ENCODE results near the gene IRF9.

IRF9 gene

GRCh38 chr14:24195186-24196070, 34.4 kb downstream of the IRF9 start, which contains the start of gene TM9SF1:
TSS of gene TM9SF1 (minus strand) at chr14:24195441. CDS start at chr14:24195019, 422 bp downstream.
- Histone ChIP-seq H2AFZ (ENCODE audit: low read length) (peak within 1 kb of the TSS; percentile 70), H3K9me3 (replicated peaks; ENCODE audit: insufficient read depth, low read length) (no peaks in the 10 kb centered on the region), H4K20me1 (ENCODE audit: insufficient read depth, low read length) (no peaks in the 10 kb centered on the region), H3K4me1 (ENCODE audit: low read length) (peaks cover 5% of the 10 kb centered on the region; the same call in 1 of the 2 replicates), H3K27ac (ENCODE audit: low read length) (peak within 1 kb of the TSS; percentile 88), H3K79me2 (ENCODE audit: low read length) (peaks cover 23% of the 10 kb centered on the region), H3K9ac (ENCODE audit: low read length) (peak within 1 kb of the TSS; percentile 99), H3K4me3 (ENCODE audit: low read length) (peak within 1 kb of the TSS; percentile 80), H3F3A (ENCODE audit: insufficient read depth, low read length) (peaks cover 7% of the 10 kb centered on the region; the same call in 1 of the 2 replicates), H3K27me3 (replicated peaks; ENCODE audit: insufficient read depth, low read length) (no peaks in the 10 kb centered on the region), H3K9me2 (replicated peaks; ENCODE audit: insufficient read depth, low read length) (no peaks in the 10 kb centered on the region), H3K4me2 (ENCODE audit: low read depth, low read length) (peak within 1 kb of the TSS; percentile 71), H3K36me3 (replicated peaks; ENCODE audit: insufficient read depth, low read length) (no peaks in the 10 kb centered on the region)
- peak; percentile 72 for DNase-seq
- TF ChIP-seq EZH2 (optimal IDR thresholded peaks at IDR 0.05; ENCODE audit: low read depth, low read length) (no peak), CTCF (IDR thresholded peaks at IDR 0.05; ENCODE audit: low read length) (no peak), EZH2phosphoT487 (IDR thresholded peaks at IDR 0.05; ENCODE audit: low read length) (no peak)

GRCh38 chr14:24196071-24197055, 35.3 kb downstream of the IRF9 start:
- peaks cover 5% of the 10 kb centered on the region; the same call in 1 of the 2 replicates for H3K4me1 ChIP-seq (ENCODE audit: low read length)
- peak; percentile 18 for DNase-seq
- H4K20me1 ChIP-seq (ENCODE audit: insufficient read depth, low read length), result no peaks in the 10 kb centered on the region
- peak overlapping the region; percentile 88; the same call in 1 of the 2 replicates for H3K27ac ChIP-seq (ENCODE audit: low read length)
- no peaks in the 10 kb centered on the region for H3K27me3 ChIP-seq (replicated peaks; ENCODE audit: insufficient read depth, low read length)
- peaks cover 23% of the 10 kb centered on the region for H3K79me2 ChIP-seq (ENCODE audit: low read length)
- H2AFZ ChIP-seq (ENCODE audit: low read length), result peak overlapping the region; percentile 31; the same call in 1 of the 2 replicates
- no peaks in the 10 kb centered on the region for H3K9me2 ChIP-seq (replicated peaks; ENCODE audit: insufficient read depth, low read length)
- no peaks in the 10 kb centered on the region for H3K36me3 ChIP-seq (replicated peaks; ENCODE audit: insufficient read depth, low read length)
- peaks cover 7% of the 10 kb centered on the region; the same call in 1 of the 2 replicates for H3F3A ChIP-seq (ENCODE audit: insufficient read depth, low read length)
- no peaks in the 10 kb centered on the region for H3K9me3 ChIP-seq (replicated peaks; ENCODE audit: insufficient read depth, low read length)
- peak overlapping the region; percentile 71 for H3K4me2 ChIP-seq (ENCODE audit: low read depth, low read length)
- no peak for TF ChIP-seq CTCF (IDR thresholded peaks at IDR 0.05; ENCODE audit: low read length)
- no peak for TF ChIP-seq EZH2phosphoT487 (IDR thresholded peaks at IDR 0.05; ENCODE audit: low read length)
- no peak for TF ChIP-seq EZH2 (optimal IDR thresholded peaks at IDR 0.05; ENCODE audit: low read depth, low read length)
- peak overlapping the region; percentile 99 for H3K9ac ChIP-seq (ENCODE audit: low read length)
- peak overlapping the region; percentile 80 for H3K4me3 ChIP-seq (ENCODE audit: low read length)

GRCh38 chr14:24197056-24197450, 36.0 kb downstream of the IRF9 start:
- peaks cover 21% of the 10 kb centered on the region for H3K79me2 ChIP-seq (ENCODE audit: low read length)
- H3F3A ChIP-seq (ENCODE audit: insufficient read depth, low read length), result peaks cover 7% of the 10 kb centered on the region; the same call in 1 of the 2 replicates
- peak overlapping the region; percentile 47; the same call in 1 of the 2 replicates for H3K9ac ChIP-seq (ENCODE audit: low read length)
- no peak overlapping the region for H2AFZ ChIP-seq (ENCODE audit: low read length)
- H3K4me3 ChIP-seq (ENCODE audit: low read length), result 0 out of 2 replicates have a peak overlapping the region, but pooled peaks have one; percentile 20
- H3K4me1 ChIP-seq (ENCODE audit: low read length), result peaks cover 5% of the 10 kb centered on the region; the same call in 1 of the 2 replicates
- peak overlapping the region; percentile 50; the same call in 1 of the 2 replicates for H3K4me2 ChIP-seq (ENCODE audit: low read depth, low read length)
- H3K27me3 ChIP-seq (replicated peaks; ENCODE audit: insufficient read depth, low read length), result no peaks in the 10 kb centered on the region
- no peak for DNase-seq
- no peaks in the 10 kb centered on the region for H3K9me2 ChIP-seq (replicated peaks; ENCODE audit: insufficient read depth, low read length)
- no peak overlapping the region; the same call in 1 of the 2 replicates for H3K27ac ChIP-seq (ENCODE audit: low read length)
- no peaks in the 10 kb centered on the region for H3K9me3 ChIP-seq (replicated peaks; ENCODE audit: insufficient read depth, low read length)
- TF ChIP-seq CTCF (IDR thresholded peaks at IDR 0.05; ENCODE audit: low read length), result no peak
- no peak for TF ChIP-seq EZH2phosphoT487 (IDR thresholded peaks at IDR 0.05; ENCODE audit: low read length)
- TF ChIP-seq EZH2 (optimal IDR thresholded peaks at IDR 0.05; ENCODE audit: low read depth, low read length), result no peak
- no peaks in the 10 kb centered on the region for H4K20me1 ChIP-seq (ENCODE audit: insufficient read depth, low read length)
- no peaks in the 10 kb centered on the region for H3K36me3 ChIP-seq (replicated peaks; ENCODE audit: insufficient read depth, low read length)
